Brain microvascular endothelial cell (primary cell): Measurements from ENCODE around the gene MORC1.
A peak's percentile ranks its signal among the peaks of the same experiment; 100 is the strongest.
"Not testable (repeated sequence)": the region's sequence is repeated elsewhere in the genome, so short reads cannot be mapped to it uniquely, and the experiment has no call there.

Experiments used
- DNase-seq: peaks from one replicate; pipeline ENCODE4 v3.0.0-alpha.2; 2020
- H3K27ac ChIP-seq: fragments of 250-450 bp; sonication (Bioruptor Pico); 2 replicates; pipeline ENCODE4 v1.5.1; 2020; ENCODE audit warnings: mild to moderate bottlenecking, moderate library complexity
- H3K27me3 ChIP-seq: fragments of 250-450 bp; sonication (Bioruptor Pico); replicated peaks from 2 replicates; pipeline ENCODE4 v1.5.1; 2020; ENCODE audit warnings: mild to moderate bottlenecking
- H3K36me3 ChIP-seq: fragments of 250-450 bp; sonication (Bioruptor Pico); replicated peaks from 2 replicates; pipeline ENCODE4 v1.5.1; 2020; ENCODE audit warnings: mild to moderate bottlenecking
- H3K4me3 ChIP-seq: 2 replicates; pipeline ENCODE4 v1.5.1; 2011; ENCODE audit warnings: low read depth, mild to moderate bottlenecking, control low read depth, low read length, moderate library complexity
- in situ Hi-C: cut with HindIII; loops from 2 replicates; pipeline ENCODE4 v1.10.0; 2017; ENCODE audit warnings: low sequenced_read_pairs, low pct_ligation_motif_present
- TF ChIP-seq, protein P1 (sequence below): IDR thresholded peaks from 2 replicates; pipeline ENCODE4 v1.5.1; 2011; ENCODE audit warnings: low read depth, mild to moderate bottlenecking, moderate library complexity, low read length, control low read depth, inconsistent platforms; ENCODE audit errors: missing control alignments

The MORC1 gene

DNA sequence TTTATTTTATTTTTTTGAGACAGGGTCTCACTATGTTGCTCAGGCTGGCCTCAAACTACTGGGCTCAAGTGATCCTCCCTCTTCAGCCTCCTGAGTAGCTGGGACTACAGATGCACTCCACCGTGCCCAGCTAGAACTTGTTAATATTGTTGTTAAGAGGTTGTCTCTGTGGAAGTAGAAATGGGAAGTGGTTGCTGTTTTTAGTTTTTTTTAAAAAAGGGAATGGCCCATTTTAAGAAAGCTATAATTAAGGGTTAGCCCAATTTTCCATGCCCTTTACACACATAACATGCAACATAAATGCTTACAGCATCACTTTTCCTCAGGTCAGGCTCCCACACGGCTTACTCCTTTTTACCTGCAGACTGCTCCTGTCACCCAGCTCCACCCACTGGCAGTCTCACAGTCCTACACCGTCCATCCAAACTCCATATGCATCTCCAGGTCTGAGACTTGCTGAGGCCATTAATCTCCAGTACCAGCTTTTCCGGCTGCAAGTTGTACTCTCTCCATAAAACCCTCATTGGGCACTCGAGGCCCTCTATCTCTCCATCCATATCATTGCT lies 19.8 kb downstream of the MORC1 start:
- Histone ChIP-seq H3K36me3 (no peaks in the 10 kb centered on the region), H3K27me3 (no peaks in the 10 kb centered on the region), H3K27ac (no peak overlapping the region), H3K4me3 (no peak overlapping the region)
- no peak for DNase-seq
- TF ChIP-seq, protein P1, sequence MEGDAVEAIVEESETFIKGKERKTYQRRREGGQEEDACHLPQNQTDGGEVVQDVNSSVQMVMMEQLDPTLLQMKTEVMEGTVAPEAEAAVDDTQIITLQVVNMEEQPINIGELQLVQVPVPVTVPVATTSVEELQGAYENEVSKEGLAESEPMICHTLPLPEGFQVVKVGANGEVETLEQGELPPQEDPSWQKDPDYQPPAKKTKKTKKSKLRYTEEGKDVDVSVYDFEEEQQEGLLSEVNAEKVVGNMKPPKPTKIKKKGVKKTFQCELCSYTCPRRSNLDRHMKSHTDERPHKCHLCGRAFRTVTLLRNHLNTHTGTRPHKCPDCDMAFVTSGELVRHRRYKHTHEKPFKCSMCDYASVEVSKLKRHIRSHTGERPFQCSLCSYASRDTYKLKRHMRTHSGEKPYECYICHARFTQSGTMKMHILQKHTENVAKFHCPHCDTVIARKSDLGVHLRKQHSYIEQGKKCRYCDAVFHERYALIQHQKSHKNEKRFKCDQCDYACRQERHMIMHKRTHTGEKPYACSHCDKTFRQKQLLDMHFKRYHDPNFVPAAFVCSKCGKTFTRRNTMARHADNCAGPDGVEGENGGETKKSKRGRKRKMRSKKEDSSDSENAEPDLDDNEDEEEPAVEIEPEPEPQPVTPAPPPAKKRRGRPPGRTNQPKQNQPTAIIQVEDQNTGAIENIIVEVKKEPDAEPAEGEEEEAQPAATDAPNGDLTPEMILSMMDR, result peak; percentile 35
- in situ Hi-C loops, result no loop called here

DNA sequence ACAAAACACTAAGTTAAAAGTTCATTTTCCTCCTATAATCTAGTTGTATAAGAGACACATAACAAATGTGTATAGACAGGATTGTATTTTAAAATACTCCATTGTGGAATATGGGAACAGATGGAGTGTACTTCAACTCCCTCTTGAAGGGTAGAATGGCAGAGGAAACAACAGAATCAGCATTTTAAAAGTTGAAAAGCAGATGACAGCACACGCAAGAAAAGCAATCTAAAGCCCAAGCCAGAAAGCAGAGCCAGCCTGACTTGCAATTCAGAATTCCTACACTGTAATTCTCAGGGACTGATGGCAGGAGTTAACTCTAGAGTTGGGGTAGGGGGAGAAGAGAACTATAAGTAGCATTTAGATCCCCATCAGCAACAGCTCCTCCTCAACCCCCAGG lies 22.8 kb downstream of the MORC1 start:
- H3K27me3 ChIP-seq, result no peaks in the 10 kb centered on the region
- DNase-seq, result no peak
- in situ Hi-C loops, result no loop called here
- no peak overlapping the region for H3K4me3 ChIP-seq
- H3K27ac ChIP-seq, result no peak overlapping the region
- H3K36me3 ChIP-seq, result no peaks in the 10 kb centered on the region
- TF ChIP-seq, protein P1, result no peak

DNA sequence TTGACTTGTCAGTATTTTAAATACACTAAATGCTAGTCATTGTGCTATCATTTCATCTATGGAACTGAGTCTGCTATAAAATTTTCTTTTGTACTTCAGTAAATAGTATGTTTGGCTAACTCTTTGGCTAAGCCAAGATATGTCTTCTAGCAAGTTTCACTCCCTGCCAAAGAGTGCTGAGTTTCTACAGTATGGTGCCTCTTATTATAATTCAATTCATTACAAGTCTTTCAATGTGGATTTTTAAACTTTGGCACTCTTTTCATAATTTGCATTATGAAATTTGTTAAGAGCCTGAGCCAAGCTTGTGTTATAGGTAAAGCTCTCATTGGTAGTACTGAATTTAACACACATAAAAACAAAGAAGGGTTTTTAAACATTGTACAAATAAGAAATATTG lies 24.4 kb downstream of the MORC1 start:
- no peaks in the 10 kb centered on the region for H3K36me3 ChIP-seq
- no peak for DNase-seq
- no peaks in the 10 kb centered on the region for H3K27me3 ChIP-seq
- no peak overlapping the region for H3K4me3 ChIP-seq
- TF ChIP-seq, protein P1, result no peak
- in situ Hi-C loops, result no loop called here
- H3K27ac ChIP-seq, result no peak overlapping the region

DNA sequence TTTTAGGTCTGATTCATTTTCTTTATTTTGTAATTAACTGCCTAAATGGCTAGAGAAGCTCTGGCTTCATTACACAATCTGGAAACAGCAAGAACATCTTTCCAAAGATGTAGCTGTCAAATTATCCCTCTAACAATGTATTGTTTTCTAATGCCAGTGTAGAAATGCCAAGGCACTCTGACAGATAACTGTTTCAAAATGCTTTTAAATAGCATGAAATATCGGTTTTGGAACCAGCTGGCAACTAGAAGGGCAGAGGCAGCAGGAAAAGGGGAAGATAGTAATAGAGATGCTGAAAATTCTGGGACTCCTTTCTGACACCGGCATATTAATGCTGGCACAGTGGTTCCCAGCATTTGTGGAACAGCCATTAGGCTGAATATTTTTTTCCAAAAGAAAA lies 26.1 kb downstream of the MORC1 start:
- TF ChIP-seq, protein P1, result no peak
- in situ Hi-C loops, result no loop called here
- Histone ChIP-seq H3K27ac (no peak overlapping the region), H3K4me3 (no peak overlapping the region), H3K27me3 (no peaks in the 10 kb centered on the region), H3K36me3 (no peaks in the 10 kb centered on the region)
- DNase-seq, result no peak

DNA sequence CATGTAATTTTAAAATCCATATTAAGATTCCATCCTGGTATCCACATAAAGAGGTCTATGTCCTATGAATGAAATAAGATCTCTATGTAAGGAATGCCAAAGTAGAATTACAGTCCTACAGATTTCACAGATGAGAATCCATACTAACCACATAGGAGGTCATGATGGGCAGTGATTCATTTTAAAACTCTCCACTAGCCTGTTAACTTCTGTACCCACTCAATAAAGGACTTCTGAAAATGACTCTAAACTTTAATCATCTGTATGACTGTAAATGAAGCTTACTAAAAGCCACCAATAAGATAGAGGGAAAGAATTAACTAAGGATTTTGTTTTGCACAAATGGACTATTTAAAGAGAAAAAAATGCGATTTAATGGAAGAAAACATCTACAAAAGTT lies 28.7 kb downstream of the MORC1 start:
- Histone ChIP-seq H3K36me3 (no peaks in the 10 kb centered on the region), H3K4me3 (no peak overlapping the region), H3K27ac (no peak overlapping the region), H3K27me3 (no peaks in the 10 kb centered on the region)
- TF ChIP-seq, protein P1, result no peak
- in situ Hi-C loops, result no loop called here
- no peak for DNase-seq

DNA sequence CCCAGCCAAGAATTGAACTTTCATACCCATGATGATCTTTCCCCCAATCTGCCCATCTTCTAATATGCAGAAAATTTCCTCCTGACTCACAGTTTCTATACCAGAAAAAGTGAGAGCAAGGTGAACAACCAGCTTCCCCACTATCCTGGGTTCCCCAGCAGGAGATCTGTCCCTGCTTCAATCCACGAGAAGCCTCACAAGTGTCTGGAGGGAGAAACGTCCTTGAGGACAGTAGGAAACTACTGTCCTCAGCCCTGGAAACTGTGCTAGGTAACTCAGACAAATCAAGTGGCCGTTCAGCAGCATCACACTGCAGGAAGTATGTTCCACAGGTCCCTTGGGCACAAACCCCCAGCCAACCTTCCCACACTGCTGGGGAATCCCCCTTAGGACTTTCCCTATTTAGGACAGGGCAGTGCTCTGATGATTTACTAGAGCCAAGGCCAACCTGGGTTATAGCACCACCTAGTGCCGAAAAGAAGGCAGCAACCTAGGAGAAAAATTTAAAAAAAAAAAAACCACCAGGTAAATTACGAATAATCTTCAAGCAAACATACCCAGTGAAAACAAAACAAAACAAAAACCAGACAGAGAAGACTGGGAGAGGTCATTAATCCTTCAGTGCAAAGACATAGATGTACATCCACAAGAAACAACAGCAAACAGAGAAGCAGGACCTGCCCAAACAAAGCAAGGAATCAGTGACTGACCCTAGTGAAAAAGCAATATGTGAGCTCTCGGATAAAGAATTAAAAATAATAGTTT lies 36.0 kb downstream of the MORC1 start:
- in situ Hi-C loops, result no loop called here
- TF ChIP-seq, protein P1, result peak; percentile 83
- Histone ChIP-seq H3K27me3 (no peaks in the 10 kb centered on the region), H3K27ac (no peak overlapping the region), H3K36me3 (no peaks in the 10 kb centered on the region), H3K4me3 (no peak overlapping the region)
- DNase-seq, result peak; percentile 36

DNA sequence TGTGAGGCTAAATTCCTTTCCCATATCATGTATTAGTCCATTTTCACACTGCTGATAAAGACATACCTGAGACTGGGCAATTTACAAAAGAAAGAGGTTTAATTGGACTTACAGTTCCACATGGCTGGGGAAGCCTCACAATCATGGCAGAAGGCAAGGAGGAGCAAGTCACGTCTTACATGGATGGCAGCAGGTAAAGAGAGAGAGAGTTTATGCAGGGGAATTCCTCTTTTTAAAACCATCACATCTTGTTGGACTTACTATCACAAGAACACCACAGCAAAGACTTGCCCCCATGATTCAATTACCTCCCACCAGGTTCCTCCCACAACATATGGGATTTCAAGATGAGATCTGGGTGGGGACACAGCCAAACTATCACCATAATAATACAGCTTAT lies 37.8 kb downstream of the MORC1 start:
- H3K27ac ChIP-seq, H3K4me3 ChIP-seq, in situ Hi-C loops, H3K27me3 ChIP-seq, DNase-seq, H3K36me3 ChIP-seq: not testable (repeated sequence)
